ENCODE measurements around the gene TMEM203. TPM values are rescaled to one million over a fixed set of nuclear protein-coding genes. Genes with fewer than 3 reads are reported as not detected.

Gene TMEM203
- total RNA-seq, 2 donors from 2014 or later, result 35.3 to 47.8 TPM

GRCh38 chr9:137178939-137179630 is 26.4 kb downstream of the TMEM203 start:
- no peak for DNase-seq (ENCODE audit: low spot score)
- H3K27ac ChIP-seq, result no peak overlapping the region
- WGBS, result 90% methylated on average over 19 of the region's 19 CpGs
- H3K36me3 ChIP-seq, result peaks cover 19 to 39% of the 10 kb centered on the region in 2 donors
- intact Hi-C loops (cut with DNase I), result no loop called here
- TF ChIP-seq POLR2A (IDR thresholded peaks at IDR 0.05), result no peak
- H3K9me3 ChIP-seq, result no peaks in the 10 kb centered on the region
- H3K4me3 ChIP-seq, result no peak overlapping the region
- peaks cover 3% of the 10 kb centered on the region for H3K4me1 ChIP-seq (replicated peaks)
- no peaks in the 10 kb centered on the region for H3K27me3 ChIP-seq (replicated peaks; ENCODE audit: insufficient read depth)

GRCh38 chr9:137178201-137178938 is 27.1 kb downstream of the TMEM203 start:
- intact Hi-C loops (cut with DNase I), result no loop called here
- peaks cover 10% of the 10 kb centered on the region for H3K4me1 ChIP-seq (replicated peaks)
- TF ChIP-seq POLR2A (IDR thresholded peaks at IDR 0.05) (no peak), POLR2AphosphoS5 (IDR thresholded peaks at IDR 0.05) (no peak)
- TF ChIP-seq, protein P1, sequence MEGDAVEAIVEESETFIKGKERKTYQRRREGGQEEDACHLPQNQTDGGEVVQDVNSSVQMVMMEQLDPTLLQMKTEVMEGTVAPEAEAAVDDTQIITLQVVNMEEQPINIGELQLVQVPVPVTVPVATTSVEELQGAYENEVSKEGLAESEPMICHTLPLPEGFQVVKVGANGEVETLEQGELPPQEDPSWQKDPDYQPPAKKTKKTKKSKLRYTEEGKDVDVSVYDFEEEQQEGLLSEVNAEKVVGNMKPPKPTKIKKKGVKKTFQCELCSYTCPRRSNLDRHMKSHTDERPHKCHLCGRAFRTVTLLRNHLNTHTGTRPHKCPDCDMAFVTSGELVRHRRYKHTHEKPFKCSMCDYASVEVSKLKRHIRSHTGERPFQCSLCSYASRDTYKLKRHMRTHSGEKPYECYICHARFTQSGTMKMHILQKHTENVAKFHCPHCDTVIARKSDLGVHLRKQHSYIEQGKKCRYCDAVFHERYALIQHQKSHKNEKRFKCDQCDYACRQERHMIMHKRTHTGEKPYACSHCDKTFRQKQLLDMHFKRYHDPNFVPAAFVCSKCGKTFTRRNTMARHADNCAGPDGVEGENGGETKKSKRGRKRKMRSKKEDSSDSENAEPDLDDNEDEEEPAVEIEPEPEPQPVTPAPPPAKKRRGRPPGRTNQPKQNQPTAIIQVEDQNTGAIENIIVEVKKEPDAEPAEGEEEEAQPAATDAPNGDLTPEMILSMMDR (IDR thresholded peaks at IDR 0.05), result no peak
- no peak overlapping the region for H3K27ac ChIP-seq
- no peaks in the 10 kb centered on the region for H3K27me3 ChIP-seq (replicated peaks; ENCODE audit: insufficient read depth)
- no peak for DNase-seq (ENCODE audit: low spot score)
- 93% methylated on average over 23 of the region's 23 CpGs for WGBS
- H3K36me3 ChIP-seq, result peaks cover 18 to 32% of the 10 kb centered on the region in 2 donors
- no peaks in the 10 kb centered on the region for H3K9me3 ChIP-seq
- H3K4me3 ChIP-seq, result no peak overlapping the region

GRCh38 chr9:137176302-137177182 is 28.9 kb downstream of the TMEM203 start:
- peak; percentile 39 for DNase-seq (ENCODE audit: low spot score)
- Histone ChIP-seq H3K27me3 (replicated peaks; ENCODE audit: insufficient read depth) (no peaks in the 10 kb centered on the region), H3K27ac (no peak overlapping the region), H3K36me3 (peaks cover 12 to 17% of the 10 kb centered on the region in 2 donors), H3K4me3 (no peak overlapping the region), H3K9me3 (no peaks in the 10 kb centered on the region), H3K4me1 (replicated peaks) (peaks cover 28% of the 10 kb centered on the region)
- WGBS, result 50% methylated on average over 17 of the region's 17 CpGs
- intact Hi-C loops (cut with DNase I), result no loop called here
- TF ChIP-seq POLR2AphosphoS5 (IDR thresholded peaks at IDR 0.05), result peak; percentile 55
- TF ChIP-seq, protein P1 (IDR thresholded peaks at IDR 0.05), result peak in 3 of 4 experiments; percentile 28 to 65 (median 60)
- TF ChIP-seq POLR2A (IDR thresholded peaks at IDR 0.05), result no peak

DNA sequence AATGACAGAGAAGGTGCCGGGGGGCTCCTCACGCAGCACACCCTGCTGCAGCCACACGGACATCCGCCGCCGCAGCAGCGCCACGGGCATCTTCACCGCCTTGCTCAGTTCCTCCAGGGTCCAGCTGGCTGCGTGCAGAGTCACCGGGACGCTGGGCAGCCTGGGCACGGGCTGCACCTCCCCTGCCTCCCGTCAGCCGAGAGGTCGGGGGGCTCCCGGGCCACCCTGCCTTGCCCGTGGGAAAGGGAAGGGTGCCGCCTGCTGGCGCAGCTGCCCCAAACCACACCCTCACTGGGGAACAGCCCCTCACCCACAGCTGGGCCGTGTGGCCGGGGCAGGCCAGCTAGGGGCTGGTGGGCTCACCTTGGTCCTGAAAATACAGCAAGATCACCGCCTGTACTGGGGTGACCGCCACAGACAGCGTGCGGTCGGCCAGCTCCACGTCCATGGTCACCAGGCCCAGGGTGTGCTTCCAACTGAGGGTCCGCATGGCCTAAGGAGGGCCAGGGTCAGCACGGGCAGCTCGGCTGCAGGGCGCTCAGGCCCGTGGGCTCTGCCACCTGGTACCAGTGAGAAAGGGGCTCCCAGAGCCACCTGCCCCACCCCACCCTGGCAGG is 30.0 kb downstream of the TMEM203 start:
- Histone ChIP-seq H3K4me3 (no peak overlapping the region), H3K27me3 (replicated peaks; ENCODE audit: insufficient read depth) (no peaks in the 10 kb centered on the region), H3K9me3 (no peaks in the 10 kb centered on the region), H3K27ac (no peak overlapping the region), H3K4me1 (replicated peaks) (peaks cover 39% of the 10 kb centered on the region), H3K36me3 (peaks cover 5 to 9% of the 10 kb centered on the region in 2 donors)
- TF ChIP-seq, protein P1 (IDR thresholded peaks at IDR 0.05), result peak in 3 of 4 experiments; percentile 8 to 23 (median 21)
- TF ChIP-seq POLR2A (IDR thresholded peaks at IDR 0.05) (no peak), POLR2AphosphoS5 (IDR thresholded peaks at IDR 0.05) (no peak)
- WGBS, result 48% methylated on average over 12 of the region's 33 CpGs
- DNase-seq (ENCODE audit: low spot score), result no peak
- intact Hi-C loops (cut with DNase I), result no loop called here
